Cardiac septum (tissue), 1 donor: ENCODE results near the gene TCFL5. TPM values are rescaled to one million over a fixed set of nuclear protein-coding genes. Genes with fewer than 3 reads are reported as not detected.
"Not testable (repeated sequence)": the region's sequence is repeated elsewhere in the genome, so short reads cannot be mapped to it uniquely, and the experiment has no call there.

ENCODE experiments used
- DNase-seq: peaks from one replicate; pipeline ENCODE4 v3.0.0-alpha.2; 2020; ENCODE audit warnings: low spot score
- intact Hi-C: fragments of 100-400 bp; cut with DNase I; formaldehyde crosslinking; loops from one replicate; pipeline ENCODE4 v1.14.0; 2022
- total RNA-seq: library from RNA; stranded (reverse); fragmentation: NEBNext Ultra II Directional; extraction: Animal tissue kit (Norgen Biotek cat#: 25700); gene quantifications from one replicate; pipeline ENCODE4 v1.2.1, GENCODE V29; 2021
- donor health status: DM: no; HTN: no; CAD: no.

The TCFL5 gene
- total RNA-seq, 1 donor from 2014 or later: 7.8 TPM

DNA sequence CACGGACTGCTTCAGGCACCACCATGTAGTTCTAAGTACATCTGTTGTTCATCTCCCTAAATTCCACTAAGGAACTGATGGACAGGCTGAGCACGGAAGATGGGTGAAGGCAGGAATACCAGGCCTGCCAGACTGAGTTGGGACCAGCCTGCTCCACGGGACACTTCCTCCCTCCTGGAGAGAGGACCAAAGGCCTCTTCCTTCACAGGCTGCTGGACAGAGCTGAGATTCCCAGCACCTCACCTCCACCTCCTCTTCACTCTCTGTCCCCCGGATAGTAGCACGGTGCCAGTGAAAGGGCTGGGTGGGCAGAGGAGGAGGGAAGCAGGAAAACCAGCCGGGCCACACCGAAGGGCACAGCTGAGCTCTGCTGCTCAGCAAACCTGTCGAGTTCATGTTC is 22.9 kb upstream of the TCFL5 start:
- intact Hi-C loops: no loop called here
- DNase-seq: no peak

GRCh38 chr20:62882426-62882825 is 20.8 kb upstream of the TCFL5 start:
- intact Hi-C loops: no loop called here
- peak; percentile 12 for DNase-seq

GRCh38 chr20:62881662-62882395 is 20.2 kb upstream of the TCFL5 start:
- intact Hi-C loops: no loop called here
- no peak for DNase-seq

DNA sequence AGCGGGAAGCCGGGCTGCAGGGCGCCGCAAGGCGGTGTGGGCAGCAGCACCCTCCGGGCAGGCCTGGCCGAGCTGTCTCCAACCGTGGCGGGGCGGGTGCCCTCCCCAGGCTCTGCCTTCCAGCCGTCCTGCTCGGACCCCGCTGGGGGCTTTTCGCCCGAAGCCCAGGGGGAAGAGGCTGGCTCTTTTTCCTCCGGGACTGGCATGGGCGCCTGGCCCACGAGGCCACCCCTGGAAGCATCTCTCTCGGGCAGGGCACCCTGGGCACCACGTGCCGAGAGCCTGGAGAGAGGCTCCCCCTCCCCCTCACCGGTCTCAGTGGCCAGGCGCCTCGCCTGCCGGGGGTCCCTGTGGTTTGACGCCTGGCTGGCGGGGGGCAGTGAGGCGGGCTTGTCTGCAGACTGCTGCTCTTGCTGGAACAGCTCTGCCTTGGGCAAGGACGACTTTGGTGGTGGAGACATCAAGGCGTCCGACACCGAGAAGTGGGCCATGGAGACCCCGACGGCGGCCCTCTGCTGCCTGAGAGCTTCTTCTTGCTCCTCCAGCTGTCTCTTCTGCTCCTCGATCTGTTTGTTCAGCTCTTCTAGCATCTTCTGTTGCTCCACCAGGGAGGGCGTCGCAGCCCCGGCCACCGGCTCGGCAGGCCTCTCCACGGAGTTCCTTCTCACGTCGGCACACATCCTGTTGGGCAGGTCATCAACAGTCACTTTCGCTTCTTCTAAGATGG is 19.5 kb upstream of the TCFL5 start:
- intact Hi-C loops: no loop called here
- DNase-seq: no peak

DNA sequence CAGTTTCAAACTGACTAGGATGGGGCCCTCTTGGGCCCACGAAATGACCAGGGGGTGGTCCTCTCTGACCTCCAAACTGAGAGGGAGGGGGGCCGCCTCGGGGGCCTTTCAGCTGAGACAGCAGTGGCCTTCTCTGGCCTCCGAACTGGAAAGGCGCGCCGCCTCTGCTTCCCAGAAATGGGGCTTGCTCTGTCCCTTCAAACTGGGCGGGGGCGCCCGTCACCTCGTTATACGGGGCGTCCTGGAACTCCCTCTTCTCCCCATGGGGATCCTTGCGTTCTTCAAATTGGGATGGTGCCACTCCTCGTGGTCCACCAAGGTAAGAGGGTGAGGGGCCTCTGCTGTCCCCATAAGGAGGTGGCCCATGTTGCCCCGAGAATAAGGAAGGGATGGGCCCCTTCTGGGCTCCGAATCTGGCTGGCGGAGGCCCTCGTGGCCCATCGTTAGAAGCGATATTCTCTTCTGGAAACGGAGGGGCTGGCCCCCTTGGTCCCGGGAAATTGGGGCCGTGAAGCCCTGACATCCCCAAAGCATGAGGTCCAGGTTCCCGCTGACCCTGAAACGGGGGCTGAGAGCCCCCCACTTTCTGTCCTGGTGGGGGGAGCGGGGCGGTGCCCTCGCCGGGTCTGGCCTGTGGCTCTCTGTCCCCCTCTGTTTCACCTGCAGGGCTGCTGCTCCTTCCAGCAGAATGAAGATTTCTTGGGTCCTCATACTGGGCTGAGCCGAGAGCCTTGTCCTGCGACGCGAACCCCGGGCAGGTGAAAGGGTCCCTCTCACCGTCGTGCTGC is 18.7 kb upstream of the TCFL5 start:
- no peak for DNase-seq
- intact Hi-C loops: no loop called here

GRCh38 chr20:62879275-62880146 is 17.9 kb upstream of the TCFL5 start:
- no peak for DNase-seq
- intact Hi-C loops: no loop called here

DNA sequence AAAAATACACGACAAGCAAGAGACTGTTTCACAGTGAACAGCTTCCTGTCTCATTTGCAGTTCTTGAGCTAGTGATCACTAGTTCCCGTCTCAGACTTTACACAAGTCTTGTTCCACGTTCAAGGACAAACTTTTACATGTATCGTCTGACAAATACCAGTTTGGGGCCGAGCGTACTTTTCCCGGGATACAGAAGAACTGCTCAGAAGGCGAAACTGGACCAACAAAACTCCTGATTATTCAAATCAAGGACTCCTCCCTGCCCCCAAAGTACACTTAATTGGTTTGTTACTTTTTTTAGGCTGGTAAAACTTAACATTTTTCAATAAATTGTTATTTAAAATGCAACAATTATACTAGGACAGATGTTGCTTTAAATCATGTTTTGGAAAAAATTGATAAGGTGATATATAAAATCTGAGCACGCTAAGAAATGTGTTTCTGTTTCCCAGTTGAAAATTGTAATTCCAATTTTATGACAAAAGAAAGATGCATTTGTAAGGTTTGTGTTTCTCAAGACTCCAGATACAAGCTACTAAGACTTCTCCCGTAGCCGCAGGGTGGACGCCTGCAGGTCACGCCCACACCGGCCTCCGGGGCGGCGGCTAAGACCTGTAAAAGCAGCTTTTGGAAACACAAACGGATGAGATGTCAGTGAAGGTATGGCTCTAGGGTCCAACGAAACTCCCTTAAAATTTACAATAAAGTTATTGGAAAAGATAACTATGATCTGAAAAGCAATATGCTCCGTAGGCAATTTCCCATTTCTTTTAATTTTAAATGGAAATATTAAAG is 16.8 kb upstream of the TCFL5 start:
- intact Hi-C loops: no loop called here
- no peak for DNase-seq

DNA sequence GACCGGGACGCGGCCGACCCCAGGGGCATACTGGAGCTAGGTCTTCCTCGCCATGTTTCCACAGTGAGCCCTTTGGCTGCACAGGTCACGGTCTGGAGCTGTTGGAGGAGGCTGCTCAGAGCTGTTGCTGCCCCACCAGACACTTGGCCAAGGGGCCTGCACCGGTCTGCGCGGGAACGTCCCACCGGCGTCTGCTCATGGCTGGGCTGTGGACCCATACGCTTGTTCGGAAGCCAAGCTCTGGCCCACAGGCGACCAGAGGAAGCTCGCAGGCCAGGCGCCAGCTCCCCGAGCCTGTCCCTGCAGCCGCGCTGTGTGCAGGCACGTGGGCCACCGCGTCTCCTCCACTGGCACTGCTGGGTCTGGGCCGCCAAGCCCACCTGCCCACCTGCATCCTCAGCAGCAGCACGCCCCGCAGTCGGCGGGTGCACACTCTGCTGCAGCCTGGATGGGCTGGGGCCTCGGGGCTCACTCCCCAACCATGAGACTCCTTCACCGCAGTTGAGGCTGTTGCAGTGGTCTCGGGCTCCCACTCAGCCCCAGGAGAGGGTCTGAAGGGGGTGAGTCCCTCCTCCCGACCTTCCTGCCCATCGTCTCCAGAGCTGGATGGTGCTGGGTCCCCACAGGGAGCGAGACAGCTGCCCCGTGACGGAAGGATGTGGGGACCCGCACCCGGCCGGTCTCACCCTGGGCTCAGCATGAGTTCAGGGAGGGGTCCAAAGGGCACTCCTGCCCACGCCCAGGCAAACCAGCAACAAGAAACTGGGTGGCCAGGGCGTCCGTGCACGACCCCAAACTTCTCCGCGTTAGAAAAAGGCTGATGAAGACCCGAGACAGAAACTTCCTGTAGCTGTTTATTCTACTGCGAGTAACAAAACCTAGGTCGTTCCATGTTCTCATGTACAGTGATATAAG is 15.5 kb upstream of the TCFL5 start:
- peak; percentile 85 for DNase-seq
- intact Hi-C loops: no loop called here

DNA sequence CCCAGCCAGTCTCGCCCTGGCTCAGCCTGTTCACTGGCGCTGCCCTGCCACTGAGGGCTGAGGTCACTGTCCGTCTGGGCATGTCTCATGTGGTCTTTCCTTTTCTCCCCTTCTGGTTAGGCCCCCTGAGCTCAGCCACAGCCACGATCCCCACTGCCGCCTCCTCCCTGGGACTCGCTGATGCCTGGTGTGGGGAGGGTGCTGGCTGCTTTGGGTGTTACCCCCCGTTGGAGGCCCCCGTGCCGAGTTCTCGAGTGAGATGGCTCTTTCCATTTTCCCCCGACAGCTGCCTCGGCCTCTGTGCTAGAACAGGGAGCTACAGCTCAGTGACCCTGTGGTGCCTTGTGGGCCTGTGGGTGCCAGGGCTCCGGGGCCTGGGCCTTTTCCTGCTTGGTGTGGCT is 14.9 kb upstream of the TCFL5 start:
- DNase-seq: no peak
- intact Hi-C loops: no loop called here

DNA sequence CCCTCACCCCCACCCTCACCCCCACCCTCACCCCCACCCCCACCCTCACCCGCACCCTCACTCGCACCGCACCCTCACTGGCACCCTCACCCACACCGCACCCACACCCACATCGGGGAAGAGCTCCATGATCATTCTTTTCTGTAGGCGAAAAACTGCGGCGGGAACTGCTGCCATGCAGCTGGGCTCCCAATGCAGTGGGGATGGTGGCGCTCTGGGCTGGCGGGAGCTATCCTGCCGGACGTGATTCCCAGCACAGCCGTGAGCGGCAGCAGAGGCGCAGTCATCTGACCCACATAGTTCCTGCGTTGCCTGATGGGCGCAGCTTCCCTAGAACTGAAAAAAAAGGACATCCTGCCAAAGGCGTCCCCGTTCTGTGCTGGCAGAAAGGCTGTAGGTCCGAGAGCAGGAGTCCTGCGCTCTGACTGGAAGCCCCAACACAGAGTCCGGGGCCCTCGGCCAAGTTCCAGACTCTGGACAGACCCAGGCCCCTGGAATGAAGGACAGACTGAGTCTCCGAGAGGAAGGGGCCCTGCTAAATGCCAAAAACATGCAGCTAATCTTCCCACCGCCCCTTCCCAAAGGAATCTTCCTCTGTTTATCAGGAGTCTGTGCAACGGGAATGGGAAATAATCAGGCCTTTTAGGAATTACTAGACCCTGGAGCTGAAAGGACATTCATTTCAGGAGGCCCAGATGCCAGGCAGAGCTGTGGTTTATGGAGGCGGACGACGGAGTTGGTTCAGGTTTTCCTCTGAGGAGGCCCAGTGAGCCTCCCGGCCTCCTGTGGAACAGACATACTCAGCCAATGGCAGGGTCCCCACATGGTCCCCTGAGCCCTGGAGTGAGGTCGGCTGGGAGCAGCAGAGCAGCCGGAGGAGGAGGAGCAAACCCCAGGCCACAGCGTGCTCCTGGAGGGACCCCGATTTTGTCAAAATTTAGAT is 14.1 kb upstream of the TCFL5 start:
- no peak for DNase-seq
- intact Hi-C loops: no loop called here

DNA sequence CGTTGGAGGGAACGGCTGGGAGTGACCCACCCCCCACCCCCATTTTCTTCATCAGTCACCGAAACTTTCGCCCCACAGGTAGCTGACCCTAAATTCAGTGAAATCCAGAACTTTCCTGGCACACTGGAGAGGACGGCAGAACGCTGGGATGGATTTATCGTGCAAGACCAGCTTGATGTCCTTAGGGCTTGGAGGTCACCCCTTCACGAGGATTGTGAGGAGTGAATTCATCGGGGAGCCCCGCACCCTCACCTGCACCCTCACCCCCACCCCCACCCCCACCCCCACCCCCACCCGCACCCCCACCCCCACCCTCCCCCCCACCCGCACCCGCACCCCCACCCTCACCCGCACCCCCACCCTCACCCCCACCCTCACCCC is 13.3 kb upstream of the TCFL5 start:
- no peak for DNase-seq

GRCh38 chr20:62873681-62874031 is 12.0 kb upstream of the TCFL5 start:
- not testable (repeated sequence) for DNase-seq
- intact Hi-C loops: loop anchor here (1.0 kb wide), 1 partner anchor 136 kb away; no protein-coding TSS in a partner anchor

More for the DNA sequence above, 13.3 kb upstream of the TCFL5 start:
- intact Hi-C loops: no loop called here

DNA sequence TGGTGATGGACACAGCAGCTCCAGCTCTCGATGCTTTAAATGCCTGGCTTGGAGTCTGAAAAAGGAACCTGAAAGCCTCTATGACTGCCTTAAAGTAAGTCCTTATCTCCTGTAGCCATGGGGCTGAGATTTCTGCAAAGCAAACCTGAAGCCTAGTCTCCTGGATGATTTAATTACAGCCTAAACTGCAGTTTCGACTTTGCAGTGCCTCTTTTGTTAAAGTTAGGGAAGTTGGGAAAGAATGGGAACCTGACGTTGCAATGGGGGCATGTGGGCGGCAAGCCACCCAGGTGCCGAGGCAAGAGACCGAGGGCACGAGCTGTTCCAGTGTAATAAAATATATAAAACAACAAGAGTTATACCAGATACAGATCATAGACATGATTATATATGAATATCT is 11.7 kb upstream of the TCFL5 start:
- intact Hi-C loops: loop anchor here (1.0 kb wide), 1 partner anchor 136 kb away; no protein-coding TSS in a partner anchor
- DNase-seq: no peak

DNA sequence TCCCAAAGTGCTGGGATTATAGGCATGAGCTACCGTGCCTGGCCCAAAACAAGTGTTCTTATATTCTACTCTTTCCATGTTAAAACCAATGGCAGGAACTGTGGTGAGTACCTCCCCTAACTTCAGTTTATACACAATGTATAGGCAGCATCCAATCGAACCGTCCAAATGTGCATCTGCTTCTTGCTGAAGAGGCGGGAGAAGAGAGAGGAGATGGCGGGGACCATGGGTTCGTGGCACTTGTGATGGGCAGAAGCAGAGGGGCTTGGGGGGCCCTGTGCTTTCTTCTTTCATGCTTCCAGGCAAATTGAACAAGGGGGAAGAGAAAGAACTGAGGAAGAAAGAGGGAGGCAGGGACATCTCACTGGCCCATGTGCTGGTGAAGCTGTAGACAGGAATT is 11.2 kb upstream of the TCFL5 start:
- intact Hi-C loops: loop anchor here (1.0 kb wide), 1 partner anchor 136 kb away; no protein-coding TSS in a partner anchor

DNA sequence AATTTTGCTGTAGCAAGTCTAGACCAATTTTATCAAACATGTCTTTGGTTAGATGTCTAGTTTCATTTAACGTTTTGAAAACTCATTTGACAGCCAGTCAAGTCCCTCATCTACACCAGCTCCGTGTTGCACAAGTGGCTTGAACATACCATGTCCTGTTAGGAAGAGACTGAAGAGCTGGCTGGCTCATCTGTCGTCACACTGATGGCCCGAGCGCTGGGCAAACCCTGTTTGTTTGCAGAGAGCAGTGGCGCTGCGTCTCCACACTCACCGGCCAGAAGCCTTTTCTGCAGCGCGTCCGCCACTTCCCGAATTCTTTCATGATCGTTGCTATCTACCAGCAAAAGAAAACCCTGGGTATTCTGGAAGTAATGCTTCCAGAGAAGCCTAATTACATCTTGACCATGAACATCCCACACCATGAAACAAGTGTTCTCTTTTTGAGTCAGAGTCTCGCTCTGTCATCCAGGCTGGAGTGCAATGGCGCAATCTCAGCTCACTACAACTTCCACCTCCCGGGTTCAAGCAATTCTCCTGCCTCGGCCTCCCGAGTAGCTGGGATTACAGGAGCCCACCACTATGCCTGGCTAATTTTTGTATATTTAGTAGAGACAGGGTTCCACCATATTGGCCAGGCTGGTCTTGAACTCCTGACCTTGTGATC is 10.7 kb upstream of the TCFL5 start:
- DNase-seq: no peak

More for the DNA sequence above, 11.2 kb upstream of the TCFL5 start:
- no peak for DNase-seq

GRCh38 chr20:62864207-62864606 is 2.6 kb upstream of the TCFL5 start:
- intact Hi-C loops: no loop called here
- DNase-seq: no peak

More for the DNA sequence above, 10.7 kb upstream of the TCFL5 start:
- intact Hi-C loops: no loop called here
